GM20000 (cell line): ENCODE measurements around the gene IL12RB2.

Experiments
- DNase-seq: peaks from one replicate; pipeline ENCODE4 v3.0.0; 2012; ENCODE audit warnings: low spot score
- TF ChIP-seq, protein P1 (sequence below): IDR thresholded peaks from 2 replicates; pipeline ENCODE4 v1.5.1; 2012; ENCODE audit warnings: mild to moderate bottlenecking, control low read depth; ENCODE audit errors: extremely low read depth, missing control alignments

IL12RB2 gene

DNA sequence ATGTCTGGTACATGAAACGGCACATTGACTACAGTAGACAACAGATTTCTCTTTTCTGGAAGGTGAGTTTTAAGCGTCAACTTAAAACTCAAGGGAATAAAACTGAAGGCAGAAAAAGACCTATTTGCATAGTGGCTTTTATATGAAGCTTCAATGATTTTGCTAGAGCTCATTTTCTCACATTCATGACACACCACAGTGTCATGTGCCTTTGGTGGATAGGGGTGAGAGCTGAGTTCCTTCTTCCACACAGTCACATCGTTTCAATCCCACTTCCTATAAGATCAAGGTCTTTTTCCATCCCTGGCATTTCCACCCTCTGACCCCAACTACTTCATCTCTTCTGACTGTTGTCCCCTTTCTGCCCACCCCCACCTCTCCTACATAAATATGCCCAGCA, 31.0 kb downstream of the IL12RB2 start:
- TF ChIP-seq, protein P1, sequence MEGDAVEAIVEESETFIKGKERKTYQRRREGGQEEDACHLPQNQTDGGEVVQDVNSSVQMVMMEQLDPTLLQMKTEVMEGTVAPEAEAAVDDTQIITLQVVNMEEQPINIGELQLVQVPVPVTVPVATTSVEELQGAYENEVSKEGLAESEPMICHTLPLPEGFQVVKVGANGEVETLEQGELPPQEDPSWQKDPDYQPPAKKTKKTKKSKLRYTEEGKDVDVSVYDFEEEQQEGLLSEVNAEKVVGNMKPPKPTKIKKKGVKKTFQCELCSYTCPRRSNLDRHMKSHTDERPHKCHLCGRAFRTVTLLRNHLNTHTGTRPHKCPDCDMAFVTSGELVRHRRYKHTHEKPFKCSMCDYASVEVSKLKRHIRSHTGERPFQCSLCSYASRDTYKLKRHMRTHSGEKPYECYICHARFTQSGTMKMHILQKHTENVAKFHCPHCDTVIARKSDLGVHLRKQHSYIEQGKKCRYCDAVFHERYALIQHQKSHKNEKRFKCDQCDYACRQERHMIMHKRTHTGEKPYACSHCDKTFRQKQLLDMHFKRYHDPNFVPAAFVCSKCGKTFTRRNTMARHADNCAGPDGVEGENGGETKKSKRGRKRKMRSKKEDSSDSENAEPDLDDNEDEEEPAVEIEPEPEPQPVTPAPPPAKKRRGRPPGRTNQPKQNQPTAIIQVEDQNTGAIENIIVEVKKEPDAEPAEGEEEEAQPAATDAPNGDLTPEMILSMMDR = no peak
- DNase-seq = no peak

DNA sequence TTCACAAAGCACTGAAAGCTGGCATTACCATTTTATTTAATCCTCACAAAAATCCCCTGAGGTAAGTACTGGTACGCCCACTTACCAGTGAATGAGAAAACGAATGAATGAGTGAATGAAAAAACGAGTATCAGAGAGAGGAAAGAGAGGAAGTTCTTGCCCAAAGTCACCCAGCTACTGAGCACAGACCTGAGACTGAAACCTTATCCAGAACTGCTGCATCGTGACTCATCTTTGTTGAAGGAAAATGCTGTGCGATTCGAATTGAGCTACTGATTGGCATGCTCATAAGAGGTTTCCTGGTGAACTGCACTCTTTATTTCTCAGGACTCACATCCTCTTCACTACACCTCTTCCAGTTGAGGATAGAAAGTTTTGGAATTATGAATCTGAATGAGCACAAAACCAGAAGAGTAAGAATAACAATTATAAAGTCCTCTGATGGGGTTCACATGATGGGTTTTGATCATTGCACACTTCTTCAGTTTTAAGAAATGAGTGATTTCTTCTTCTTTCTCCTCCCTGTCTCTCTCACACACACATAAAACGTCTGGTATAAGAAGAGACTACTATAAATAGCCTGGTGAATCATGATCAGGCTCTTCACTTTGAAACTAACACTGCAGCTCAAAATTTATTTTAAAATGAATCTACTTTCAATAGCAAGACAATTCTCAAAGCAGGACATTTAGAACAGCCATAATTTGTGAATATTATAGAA, 32.1 kb downstream of the IL12RB2 start:
- TF ChIP-seq, protein P1 = no peak
- DNase-seq = no peak

DNA sequence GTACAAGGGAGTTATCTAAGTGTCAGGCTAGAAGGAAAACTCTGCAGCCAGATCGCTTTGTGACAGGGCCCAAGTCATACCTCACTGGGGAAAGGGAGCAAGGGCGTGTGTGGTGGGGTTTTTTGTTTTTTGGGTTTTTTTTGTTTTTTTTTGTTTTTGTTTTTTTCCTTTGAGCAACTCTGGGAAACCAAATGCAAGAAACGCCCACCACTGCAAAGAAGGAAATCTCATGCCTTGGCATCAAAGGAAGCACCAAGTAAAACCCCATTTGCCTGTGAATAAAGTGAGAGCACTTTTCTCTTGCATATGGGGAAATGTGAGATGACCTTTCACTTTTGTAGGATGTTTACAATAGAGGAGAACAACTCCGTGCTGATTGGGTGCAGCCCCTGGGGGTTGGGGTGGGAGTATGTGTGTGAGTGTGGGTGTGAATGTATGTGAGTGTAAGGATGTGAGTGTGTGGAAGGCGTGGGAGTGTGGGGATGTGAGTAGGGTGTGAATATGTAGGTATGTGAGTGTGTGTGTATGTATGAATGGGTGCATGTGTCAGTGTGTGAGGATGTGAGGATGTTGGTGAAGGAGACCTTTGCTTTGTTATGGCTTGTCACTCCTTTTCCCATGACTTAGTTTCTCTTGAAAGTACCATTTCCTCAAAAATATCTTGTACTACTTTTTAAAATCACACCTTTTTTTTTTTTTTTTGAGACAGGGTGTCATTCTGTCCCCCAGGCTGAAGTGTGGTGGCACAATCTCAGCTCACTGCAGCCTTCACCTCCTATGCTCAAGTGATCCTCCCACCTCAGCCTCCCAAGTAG, 34.6 kb downstream of the IL12RB2 start:
- peak; percentile 53 for DNase-seq
- TF ChIP-seq, protein P1 = no peak

DNA sequence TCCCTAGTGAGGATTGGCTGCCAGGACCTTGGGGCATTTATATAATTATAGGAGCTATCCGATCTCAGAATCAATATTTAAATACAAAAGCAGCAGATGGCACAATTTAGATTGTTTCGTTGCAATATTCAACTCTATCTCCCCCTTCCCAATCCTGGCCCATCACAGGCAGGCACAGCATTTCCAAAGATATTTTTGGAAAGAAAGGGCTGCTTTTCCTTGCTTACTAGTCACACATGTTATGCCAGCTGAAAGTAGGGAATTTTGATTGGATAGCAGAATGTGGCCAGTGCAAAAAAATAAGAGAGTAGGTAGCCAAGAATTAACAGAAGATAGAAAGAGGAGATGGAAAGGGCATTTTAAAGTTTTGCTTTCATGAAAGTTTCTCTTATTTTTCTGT, 37.9 kb downstream of the IL12RB2 start:
- TF ChIP-seq, protein P1 = no peak
- no peak for DNase-seq

DNA sequence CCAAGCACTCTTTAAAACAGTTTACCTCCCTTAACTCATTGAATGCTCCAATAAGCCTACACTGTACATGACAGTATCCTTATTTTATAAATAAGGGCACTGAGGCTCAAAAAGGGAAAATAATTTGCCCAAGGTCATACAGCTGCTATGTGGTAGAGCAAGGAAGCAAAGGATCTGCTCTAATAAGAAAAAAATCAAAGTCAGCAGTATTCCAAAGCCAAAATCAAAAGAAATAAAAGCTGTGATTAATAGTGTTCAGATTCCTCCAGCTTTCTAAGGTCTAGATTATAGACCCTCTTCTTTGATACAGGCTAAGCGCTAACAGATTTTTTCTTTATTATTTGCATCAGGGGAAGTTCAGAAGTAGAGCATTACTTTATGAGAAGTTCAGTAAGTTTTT, 39.3 kb downstream of the IL12RB2 start:
- TF ChIP-seq, protein P1 = no peak
- no peak for DNase-seq

GRCh38 chr1:67347688-67348472, 40.2 kb downstream of the IL12RB2 start:
- TF ChIP-seq, protein P1 = peak; percentile 41
- DNase-seq = peak; percentile 38
